CD4-positive, alpha-beta T cell treated with Interleukin-6 at 100 ng/mL for 8 hours (primary cell): Measurements from ENCODE around the gene EPS15.
"Not testable (repeated sequence)": the region's sequence is repeated elsewhere in the genome, so short reads cannot be mapped to it uniquely, and the experiment has no call there.

ENCODE experiments used
- DNase-seq: peaks from one replicate; pipeline ENCODE4 v3.0.0-alpha.2; 2020; ENCODE audit warnings: mixed read lengths, low spot score

EPS15 gene

GRCh38 chr1:51472359-51472758 lies 46.7 kb downstream of the EPS15 start:
- DNase-seq = no peak

- DNase-seq = no peak
Observed at GRCh38 chr1:51469518-51469917, 49.5 kb downstream of the EPS15 start.

GRCh38 chr1:51464828-51465227 lies 54.2 kb downstream of the EPS15 start:
- DNase-seq = no peak

GRCh38 chr1:51463561-51463960 lies 55.5 kb downstream of the EPS15 start:
- no peak for DNase-seq

GRCh38 chr1:51462289-51462688 lies 56.8 kb downstream of the EPS15 start:
- DNase-seq = not testable (repeated sequence)

- DNase-seq = no peak
Observed at GRCh38 chr1:51454554-51454953, 64.5 kb downstream of the EPS15 start.

GRCh38 chr1:51453010-51453409 lies 66.1 kb downstream of the EPS15 start:
- no peak for DNase-seq

GRCh38 chr1:51448844-51449454 lies 70.1 kb downstream of the EPS15 start:
- DNase-seq = not testable (repeated sequence)

- DNase-seq = no peak
Observed at GRCh38 chr1:51445351-51446090, 73.5 kb downstream of the EPS15 start.

- DNase-seq = no peak
Observed at GRCh38 chr1:51444534-51445192, 74.4 kb downstream of the EPS15 start.

GRCh38 chr1:51444096-51444495 lies 75.0 kb downstream of the EPS15 start:
- DNase-seq = no peak

- no peak for DNase-seq
Observed at GRCh38 chr1:51443555-51443954, 75.5 kb downstream of the EPS15 start.

- DNase-seq = no peak
Observed at GRCh38 chr1:51442616-51443015, 76.5 kb downstream of the EPS15 start.

GRCh38 chr1:51442198-51442597 lies 76.9 kb downstream of the EPS15 start:
- no peak for DNase-seq

GRCh38 chr1:51439895-51440294 lies 79.2 kb downstream of the EPS15 start:
- DNase-seq = no peak

- no peak for DNase-seq
Observed at GRCh38 chr1:51439053-51439452, 80.0 kb downstream of the EPS15 start.

- not testable (repeated sequence) for DNase-seq
Observed at GRCh38 chr1:51437391-51437790, 81.7 kb downstream of the EPS15 start.

- no peak for DNase-seq
Observed at GRCh38 chr1:51435878-51436277, 83.2 kb downstream of the EPS15 start.

GRCh38 chr1:51433972-51434510 lies 85.0 kb downstream of the EPS15 start:
- DNase-seq = no peak

- DNase-seq = peak; percentile 16
Observed at GRCh38 chr1:51433269-51433971, 85.6 kb downstream of the EPS15 start.

- DNase-seq = no peak
Observed at GRCh38 chr1:51432146-51432545, 86.9 kb downstream of the EPS15 start.

- DNase-seq = no peak
Observed at GRCh38 chr1:51427438-51427837, 91.6 kb downstream of the EPS15 start.
